CD4-positive, alpha-beta T cell treated with Interleukin-4 for 4 hours (primary cell): Measurements from ENCODE around the gene SENP6.
"Not testable (repeated sequence)": the region's sequence is repeated elsewhere in the genome, so short reads cannot be mapped to it uniquely, and the experiment has no call there.

ENCODE experiments used
- DNase-seq: peaks from one replicate; pipeline ENCODE4 v3.0.0-alpha.2; 2020

Gene SENP6

GRCh38 chr6:75666592-75666991 is 64.9 kb downstream of the SENP6 start:
- DNase-seq: no peak

GRCh38 chr6:75673884-75674283 is 72.2 kb downstream of the SENP6 start:
- no peak for DNase-seq

- DNase-seq: no peak
Measured at GRCh38 chr6:75676377-75676776, 74.7 kb downstream of the SENP6 start.

DNA sequence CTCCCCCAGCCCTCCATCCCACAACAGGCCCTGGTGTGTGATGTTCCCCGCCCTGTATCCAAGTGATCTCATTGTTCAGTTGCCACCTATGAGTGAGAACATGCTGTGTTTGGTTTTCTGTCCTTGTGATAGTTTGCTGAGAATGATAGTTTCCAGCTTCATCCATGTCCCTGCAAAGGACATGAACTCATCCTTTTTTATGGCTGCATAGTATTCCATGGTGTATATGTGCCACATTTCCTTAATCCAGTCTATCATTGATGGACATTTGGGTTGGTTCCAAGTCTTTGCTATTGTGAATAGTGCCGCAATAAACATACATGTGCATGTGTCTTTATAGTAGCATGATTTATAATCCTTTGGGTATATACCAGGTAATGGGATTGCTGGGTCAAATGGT is 80.9 kb downstream of the SENP6 start:
- not testable (repeated sequence) for DNase-seq

- not testable (repeated sequence) for DNase-seq
Measured at GRCh38 chr6:75683005-75683404, 81.3 kb downstream of the SENP6 start.

GRCh38 chr6:75687535-75687934 is 85.9 kb downstream of the SENP6 start:
- DNase-seq: not testable (repeated sequence)

DNA sequence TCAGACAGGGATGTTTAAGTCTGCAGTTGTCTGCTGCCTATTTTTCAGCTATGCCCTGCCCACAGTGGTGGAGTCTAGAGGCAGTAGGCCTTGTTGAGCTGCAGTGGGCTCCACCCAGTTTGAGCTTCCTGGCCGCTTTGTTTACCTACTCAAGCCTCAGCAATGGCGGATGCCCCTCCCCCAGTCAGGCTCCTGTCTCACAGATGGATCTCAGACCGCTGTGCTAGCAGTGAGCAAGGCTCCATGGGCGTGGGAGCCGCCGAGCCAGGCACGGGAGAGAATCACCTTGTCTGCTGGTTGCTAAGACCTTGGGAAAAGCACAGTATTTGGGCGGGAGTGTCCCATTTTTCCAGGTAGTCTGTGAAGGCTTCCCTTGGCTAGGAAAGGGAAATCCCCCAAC is 86.3 kb downstream of the SENP6 start:
- not testable (repeated sequence) for DNase-seq

- no peak for DNase-seq
Measured at GRCh38 chr6:75689576-75689975, 87.9 kb downstream of the SENP6 start.

DNA sequence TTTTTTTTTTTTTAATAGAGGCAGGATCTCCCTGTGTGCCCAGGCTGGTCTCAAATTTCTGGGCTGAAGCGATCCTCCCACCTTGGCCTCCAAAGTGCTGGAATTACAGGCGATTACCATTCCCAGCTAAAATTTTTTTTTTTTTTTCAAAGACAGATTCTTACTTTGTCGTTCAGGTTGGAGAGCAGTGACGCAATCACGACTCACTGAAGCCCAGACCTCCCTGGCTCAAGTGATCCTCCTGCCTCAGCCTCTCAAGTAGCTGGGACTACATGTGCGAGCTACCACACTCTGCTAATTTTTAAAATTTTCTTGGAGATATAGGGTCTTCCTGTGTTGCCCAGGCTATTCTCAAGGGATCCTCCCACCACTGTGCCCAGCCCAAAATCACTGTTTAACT is 89.3 kb downstream of the SENP6 start:
- no peak for DNase-seq

DNA sequence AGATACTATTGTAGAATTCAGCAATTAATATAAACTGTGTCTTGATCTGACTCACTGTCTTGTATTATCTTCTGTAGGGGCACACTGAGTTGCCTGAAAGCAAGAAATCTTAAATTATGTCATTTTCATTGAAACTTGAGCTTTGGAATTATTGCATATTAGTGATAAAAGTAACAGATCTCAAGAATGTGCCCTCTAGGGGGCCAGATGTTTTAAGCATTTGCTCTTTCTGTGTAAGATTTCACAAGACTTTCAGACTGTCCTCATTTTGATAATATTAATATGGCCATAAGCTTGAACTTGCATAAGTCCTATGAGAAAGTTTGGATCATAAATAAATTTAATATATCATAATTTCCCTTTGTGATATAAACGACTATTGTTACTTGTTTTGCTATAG is 91.9 kb downstream of the SENP6 start:
- DNase-seq: no peak

DNA sequence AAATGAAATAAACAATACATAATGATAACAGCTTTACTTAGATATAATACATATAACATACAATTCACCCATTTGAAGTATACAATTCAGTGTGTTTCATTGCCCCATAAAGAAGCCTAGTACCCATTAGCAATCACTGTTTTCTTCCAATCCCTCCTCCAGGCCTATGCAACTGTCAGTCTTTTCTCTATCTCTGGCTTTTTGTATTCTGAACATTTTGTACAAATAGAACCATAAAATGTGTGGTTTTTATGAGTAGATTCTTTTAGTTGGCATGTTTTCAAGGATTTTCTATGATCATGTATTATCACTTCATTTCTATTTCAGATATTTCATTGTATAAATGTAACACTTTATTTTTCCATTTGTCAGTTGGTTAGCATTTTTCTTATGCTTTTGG is 92.7 kb downstream of the SENP6 start:
- DNase-seq: no peak

GRCh38 chr6:75708334-75708733 is 106.7 kb downstream of the SENP6 start:
- not testable (repeated sequence) for DNase-seq

- DNase-seq: no peak
Measured at GRCh38 chr6:75711173-75711572, 109.5 kb downstream of the SENP6 start.

DNA sequence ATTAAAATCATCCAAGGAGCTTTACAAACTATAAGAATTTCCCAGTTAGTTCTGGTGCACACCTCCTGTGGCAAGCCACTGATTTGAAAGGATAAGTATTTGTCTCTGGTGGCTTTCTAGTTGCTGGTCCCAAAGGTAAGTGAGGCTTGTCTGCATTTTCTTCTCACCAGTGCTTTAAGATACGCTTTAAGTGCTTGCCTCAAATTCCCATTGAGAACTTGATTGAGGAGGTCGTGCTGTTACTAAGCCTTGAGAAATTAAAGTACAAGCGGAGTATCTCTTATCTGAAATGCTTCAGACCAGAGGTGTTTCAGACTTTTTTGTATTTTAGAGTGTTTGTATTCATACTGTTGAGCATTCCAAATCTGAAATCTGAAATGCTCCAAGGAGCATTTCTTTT is 117.5 kb downstream of the SENP6 start:
- no peak for DNase-seq

DNA sequence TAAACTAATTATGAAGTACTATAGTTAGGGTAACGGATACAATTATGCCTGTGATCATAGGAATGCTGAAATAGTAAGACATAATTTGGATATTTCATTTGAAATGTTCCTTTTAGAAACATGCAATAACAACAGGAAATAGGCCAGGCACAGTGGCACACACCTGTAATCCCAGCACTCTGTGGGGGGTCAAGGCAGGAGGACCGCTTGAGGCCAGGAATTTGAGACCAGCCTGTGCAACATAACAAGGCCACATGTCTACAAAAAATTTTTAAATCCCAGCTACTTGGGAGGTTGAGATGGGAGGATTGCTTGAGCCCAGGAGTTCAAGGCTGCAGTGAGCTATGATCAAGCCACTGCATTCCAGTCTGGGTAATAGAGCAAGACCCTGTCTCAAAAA is 121.7 kb downstream of the SENP6 start:
- DNase-seq: no peak

- no peak for DNase-seq
Measured at GRCh38 chr6:75727206-75727605, 125.5 kb downstream of the SENP6 start.

DNA sequence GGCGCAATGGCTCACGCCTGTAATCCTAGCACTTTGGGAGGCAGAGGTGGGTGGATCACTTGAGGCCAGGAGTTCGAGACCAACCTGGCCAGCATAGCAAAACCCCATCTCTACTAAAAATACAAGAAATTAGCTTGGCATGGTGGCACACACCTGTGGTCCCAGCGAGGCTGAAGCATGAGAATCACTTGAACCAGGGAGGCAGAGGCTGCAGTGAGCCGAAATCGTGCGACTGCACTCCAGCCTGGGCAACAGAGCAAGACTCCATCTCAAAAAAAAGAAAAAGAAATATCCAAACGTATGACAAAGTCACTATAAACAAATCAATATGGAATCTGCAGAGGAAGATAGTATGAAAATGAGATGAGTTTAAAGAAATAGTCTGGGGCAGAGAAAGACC is 129.3 kb downstream of the SENP6 start:
- DNase-seq: not testable (repeated sequence)

DNA sequence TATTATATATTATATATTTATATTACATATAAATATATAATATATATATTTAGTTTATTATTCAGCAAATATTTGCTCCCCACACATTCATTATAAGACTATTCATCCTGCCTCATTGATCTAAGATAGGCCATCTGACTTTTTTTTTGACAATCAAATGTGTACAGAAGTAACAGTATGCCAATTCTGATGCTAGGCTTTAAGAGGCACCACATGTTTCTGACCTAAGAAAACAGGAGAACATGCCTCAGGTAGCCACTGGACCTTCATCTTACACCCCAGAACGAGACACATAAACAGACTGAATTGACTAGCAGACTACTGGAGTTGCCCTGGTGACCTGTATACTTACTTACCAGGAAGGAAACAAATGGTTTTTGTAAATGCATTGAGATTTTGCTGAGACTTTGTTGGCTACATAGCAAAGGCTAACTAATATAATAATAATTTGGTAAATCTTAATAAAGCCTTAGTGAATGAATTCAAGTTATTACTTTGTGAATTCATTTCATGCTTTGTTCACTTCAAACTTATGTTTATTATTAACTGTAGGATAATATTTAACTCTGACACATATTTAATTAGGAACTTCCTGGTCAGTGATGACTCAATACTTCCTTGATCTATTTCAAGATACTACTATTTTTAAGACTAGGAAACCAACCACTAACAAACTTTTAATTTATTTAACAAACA is 134.0 kb downstream of the SENP6 start:
- no peak for DNase-seq

- DNase-seq: no peak
Measured at GRCh38 chr6:75743971-75744370, 142.3 kb downstream of the SENP6 start.

- no peak for DNase-seq
Measured at GRCh38 chr6:75745404-75745803, 143.7 kb downstream of the SENP6 start.

DNA sequence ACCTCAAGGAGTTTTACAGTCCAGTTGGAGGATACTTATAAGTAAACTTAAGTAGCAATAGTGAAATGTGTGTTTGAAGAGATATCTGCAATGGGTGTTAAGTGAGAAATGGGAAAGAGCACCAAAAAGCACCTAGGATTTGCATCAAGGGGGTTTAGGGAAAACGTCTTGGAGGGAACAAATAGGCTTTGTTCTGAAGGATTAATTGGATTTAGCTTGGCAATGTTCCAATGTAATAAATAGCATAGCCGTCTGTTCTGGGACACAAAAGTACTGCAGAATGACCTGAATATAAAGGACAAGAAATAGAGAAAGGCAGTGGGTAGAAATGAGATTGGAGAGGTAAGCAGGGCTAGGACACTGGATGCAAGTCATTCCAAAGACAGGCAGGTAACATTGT is 144.5 kb downstream of the SENP6 start:
- DNase-seq: no peak

DNA sequence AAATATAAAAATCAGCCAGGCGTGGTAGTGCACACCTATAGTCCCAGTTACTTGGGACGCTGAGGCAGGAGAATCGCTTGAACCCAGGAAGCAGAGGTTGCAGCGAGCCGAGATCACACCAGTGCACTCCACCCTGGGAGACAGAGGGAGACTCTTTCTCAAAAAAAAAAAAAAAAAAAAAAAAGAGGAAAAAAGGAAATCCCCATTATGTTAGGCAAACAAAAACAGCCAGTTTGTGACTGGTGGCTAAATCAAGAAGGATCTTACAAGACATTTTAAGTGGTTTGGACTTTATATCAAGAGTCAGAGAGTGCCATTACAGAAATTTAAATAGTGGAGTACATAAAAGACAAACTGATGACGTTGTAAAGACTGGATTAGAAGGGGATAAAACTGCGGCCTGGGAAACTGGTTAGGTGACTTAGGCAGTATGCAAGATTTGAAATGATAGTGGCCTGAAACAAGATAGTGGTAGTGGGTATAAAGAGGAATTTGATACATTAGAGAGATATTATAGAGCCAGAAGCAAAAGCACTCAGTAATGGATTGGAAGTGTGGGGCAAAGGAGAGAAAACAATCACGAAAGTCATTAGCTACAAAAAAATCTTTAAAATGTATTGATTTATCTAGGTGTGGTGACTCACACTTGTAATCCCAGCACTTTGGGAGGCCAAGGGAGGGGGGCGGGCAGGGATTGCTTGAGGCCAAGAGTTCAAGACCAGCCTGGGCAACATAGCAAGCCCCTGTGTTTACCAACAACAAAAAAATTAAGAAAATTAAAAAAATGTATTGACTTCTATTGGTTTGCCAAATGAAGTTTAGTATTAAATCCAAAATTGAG is 145.7 kb downstream of the SENP6 start:
- DNase-seq: no peak

DNA sequence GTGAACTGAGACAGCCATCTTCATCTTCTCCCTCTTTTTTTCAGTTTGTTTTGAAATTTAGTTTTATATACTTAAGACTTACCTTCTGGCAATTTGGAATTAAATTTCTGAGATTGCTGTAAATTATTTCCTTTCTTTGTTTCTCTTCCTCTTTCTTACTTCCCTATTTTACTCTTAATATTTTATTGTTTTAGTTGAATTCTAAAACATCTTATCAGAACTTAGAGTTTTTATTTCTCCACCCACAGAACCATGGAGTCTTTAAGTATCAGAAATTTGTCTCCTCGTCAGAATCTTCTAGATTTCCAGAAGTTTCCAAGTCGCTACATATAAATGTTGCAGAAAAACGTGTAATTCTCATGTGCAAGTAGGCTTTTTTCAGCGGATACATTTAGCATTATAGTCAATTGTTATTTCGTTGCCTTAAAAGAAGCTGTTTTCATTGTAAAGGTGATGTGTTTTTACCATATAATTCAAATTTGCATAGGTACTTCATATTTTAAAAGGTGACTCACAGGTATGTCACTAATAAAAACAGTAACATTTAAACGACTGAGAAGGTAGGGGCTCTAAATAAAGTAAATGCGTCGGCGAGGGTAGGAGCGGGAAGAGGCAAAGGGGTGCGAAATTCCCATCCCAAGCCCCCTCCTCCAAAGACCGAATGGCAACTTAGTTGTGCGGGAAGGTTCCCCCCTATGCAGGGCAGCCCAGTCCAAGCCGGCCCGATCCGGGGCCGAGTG is 146.5 kb downstream of the SENP6 start:
- no peak for DNase-seq
